NCI-H2196 (cell line): ENCODE results near the gene CDYL2.

ENCODE experiments used
- DNase-seq: peaks from one replicate; lab custom pipeline; 2025; ENCODE audit not compliant: unreplicated experiment; lab: John Stamatoyannopoulos, UW

Gene CDYL2

DNA sequence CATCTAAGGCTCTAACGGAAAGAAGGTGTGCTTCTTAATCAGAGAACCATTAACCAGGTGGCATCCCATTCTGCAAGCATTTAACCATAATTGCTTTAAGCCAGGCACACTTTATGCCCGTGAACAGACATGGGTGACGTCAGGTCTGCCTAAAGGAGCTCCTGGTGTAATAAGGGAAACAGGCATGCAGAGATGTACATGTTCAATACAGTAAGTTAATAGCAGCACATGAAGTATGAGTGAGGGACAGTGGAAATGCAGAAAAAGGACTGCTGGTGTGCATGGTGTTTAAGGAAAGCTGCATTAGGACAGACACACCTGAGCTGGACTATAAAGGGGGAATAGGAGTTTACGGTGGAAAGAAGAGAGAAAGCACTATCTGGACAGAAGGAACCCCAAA lies 245.0 kb downstream of the CDYL2 start:
- DNase-seq, result no peak

- DNase-seq, result no peak
Measured at GRCh38 chr16:80557037-80557436, 247.4 kb downstream of the CDYL2 start.

- no peak for DNase-seq
Measured at GRCh38 chr16:80556481-80556880, 247.9 kb downstream of the CDYL2 start.

- no peak for DNase-seq
Measured at GRCh38 chr16:80554033-80554432, 250.4 kb downstream of the CDYL2 start.

DNA sequence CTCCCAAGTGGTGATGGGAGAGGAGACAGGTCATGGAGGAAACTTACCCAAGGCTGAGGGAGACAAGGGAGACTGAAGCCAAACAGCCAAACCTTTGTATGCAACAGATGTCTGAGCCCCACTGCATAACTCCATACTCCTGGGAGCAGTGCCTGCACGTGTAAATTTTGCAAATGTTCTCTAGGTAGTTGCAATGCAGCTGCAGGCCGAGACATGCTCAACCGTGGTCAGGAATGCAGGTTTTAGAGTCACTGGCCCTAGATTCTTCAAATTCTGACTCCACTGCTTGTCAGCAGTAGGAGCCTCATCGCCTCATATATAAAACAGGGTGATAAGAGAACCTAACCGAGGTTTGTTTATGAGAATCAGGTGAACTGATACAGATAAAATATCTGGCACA lies 252.1 kb downstream of the CDYL2 start:
- no peak for DNase-seq
